Endodermal cell (in vitro differentiated cells): ENCODE results near the gene P2RY4. TPM values are rescaled to one million over a fixed set of nuclear protein-coding genes. Genes with fewer than 3 reads are reported as not detected.
"Not testable (repeated sequence)": the region's sequence is repeated elsewhere in the genome, so short reads cannot be mapped to it uniquely, and the experiment has no call there.

Experiments
- DNase-seq: peaks from one replicate; pipeline ENCODE4 v3.0.0-alpha.2; 2017
- H3K27ac ChIP-seq: 2 replicates; pipeline ENCODE4 v1.5.1; 2013; ENCODE audit warnings: mild to moderate bottlenecking, low read depth, low read length, moderate library complexity
- H3K27me3 ChIP-seq: 2 replicates; pipeline ENCODE4 v1.6.1; 2013; ENCODE audit warnings: mild to moderate bottlenecking, low read length, moderate library complexity; ENCODE audit not compliant: insufficient read depth, control insufficient read depth, poor library complexity, severe bottlenecking
- H3K36me3 ChIP-seq: 2 replicates; pipeline ENCODE4 v1.7.0; 2013; ENCODE audit warnings: mild to moderate bottlenecking, low read length, moderate library complexity; ENCODE audit not compliant: control insufficient read depth, insufficient read depth
- H3K4me1 ChIP-seq: one replicate; pipeline ENCODE4 v1.7.0; 2013; ENCODE audit warnings: low read length; ENCODE audit not compliant: control insufficient read depth, insufficient read depth
- H3K4me3 ChIP-seq: 2 replicates; pipeline ENCODE4 v1.5.1; 2013; ENCODE audit warnings: mild to moderate bottlenecking, low read length, moderate library complexity
- H3K9ac ChIP-seq: 2 replicates; pipeline ENCODE4 v1.6.1; 2013; ENCODE audit warnings: mild to moderate bottlenecking, low read length, moderate library complexity; ENCODE audit not compliant: poor library complexity, severe bottlenecking; ENCODE audit errors: extremely low read depth
- H3K9me3 ChIP-seq: 2 replicates; pipeline ENCODE4 v1.6.1; 2013; ENCODE audit warnings: mild to moderate bottlenecking, low read length, moderate library complexity; ENCODE audit not compliant: control insufficient read depth
- H3K27ac Mint-ChIP-seq: 2 replicates; pipeline ENCODE4 v1.8.0; 2020; ENCODE audit warnings: mixed read lengths
- H3K27me3 Mint-ChIP-seq: 2 replicates; pipeline ENCODE4 v1.8.0; 2021; ENCODE audit warnings: mild to moderate bottlenecking, mixed read lengths; ENCODE audit not compliant: insufficient read depth
- H3K36me3 Mint-ChIP-seq: 2 replicates; pipeline ENCODE4 v1.8.0; 2020; ENCODE audit warnings: low read depth, mixed read lengths
- H3K4me1 Mint-ChIP-seq: 2 replicates; pipeline ENCODE4 v1.8.0; 2020; ENCODE audit warnings: mixed read lengths
- H3K4me3 Mint-ChIP-seq: 2 replicates; pipeline ENCODE4 v1.8.0; 2020; ENCODE audit warnings: mild to moderate bottlenecking, moderate library complexity, mixed read lengths
- H3K9me3 Mint-ChIP-seq: 2 replicates; pipeline ENCODE4 v1.8.0; 2020; ENCODE audit warnings: mild to moderate bottlenecking, mixed read lengths
- CTCF ChIP-seq: fragments of 200-600 bp; sonication (generic); conservative IDR thresholded peaks from 2 replicates; pipeline ENCODE4 v1.5.0; 2021; ENCODE audit warnings: antibody characterized with exemption, mild to moderate bottlenecking
- WGBS, 2 experiments: methylation state at CpG; one replicate each; pipeline versions ENCODE4 v1.1.5 to v1.1.7; 2013; ENCODE audit warnings: missing lambda C conversion rate in 2 of 2, mixed read lengths in 1 of 2; ENCODE audit not compliant: insufficient coverage in 1 of 2, insufficient read length in 1 of 2; 5-methylcytosine and 5-hydroxymethylcytosine counted together
- total RNA-seq, 2 donors: library from RNA; stranded (reverse); fragmentation: NEBNext Ultra II Directional in 1 of 2; extraction: Animal tissue kit (Norgen Biotek cat#: 25700) in 1 of 2; gene quantifications; 2 replicates in 1 of 2; 3 replicates in 1 of 2; pipeline ENCODE4 v1.2.1, GENCODE V29; 2021

P2RY4 gene
- total RNA-seq, 2 donors from 2014 or later = 0.22 TPM

DNA sequence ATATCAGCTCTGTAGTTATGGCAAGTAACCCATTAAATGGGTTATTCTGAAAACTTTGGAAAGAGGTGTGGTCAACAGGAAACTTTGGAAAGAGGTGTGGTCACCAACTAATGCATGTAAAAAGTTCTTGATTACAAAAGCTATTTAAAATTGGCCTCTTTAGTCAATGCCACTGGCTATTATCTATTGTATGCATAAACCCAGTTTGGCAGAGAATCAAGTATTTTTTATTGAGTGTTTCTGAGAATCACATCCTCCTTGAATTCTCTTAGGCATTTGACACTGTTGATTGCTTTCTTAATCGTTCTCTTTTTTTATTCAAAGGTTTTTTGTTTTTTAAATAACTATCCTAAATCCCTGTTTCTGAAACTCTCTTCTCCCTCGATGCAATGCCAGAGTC, 7.5 kb downstream of the P2RY4 start:
- no peaks in the 10 kb centered on the region for H3K36me3 ChIP-seq
- H3K4me1 ChIP-seq = peaks cover 2% of the 10 kb centered on the region
- no peak overlapping the region for H3K4me3 ChIP-seq
- H3K9me3 ChIP-seq = no peaks in the 10 kb centered on the region
- Mint-ChIP-seq H3K27me3 (no peaks in the 10 kb centered on the region), H3K27ac (no peak overlapping the region), H3K4me3 (no peak overlapping the region), H3K36me3 (no peaks in the 10 kb centered on the region), H3K4me1 (peaks cover 25% of the 10 kb centered on the region), H3K9me3 (peaks cover 63% of the 10 kb centered on the region)
- no peaks in the 10 kb centered on the region for H3K27me3 ChIP-seq
- no peak overlapping the region for H3K9ac ChIP-seq
- DNase-seq = no peak
- H3K27ac ChIP-seq = no peak overlapping the region
- 89 to 100% methylated on average over 1 to 2 of the region's 2 CpGs for WGBS, 2 experiments
- TF ChIP-seq CTCF = no peak

GRCh38 chrX:70247252-70247651, 12.8 kb downstream of the P2RY4 start:
- Histone ChIP-seq H3K4me1 (no peaks in the 10 kb centered on the region), H3K9me3 (no peaks in the 10 kb centered on the region), H3K4me3 (no peak overlapping the region), H3K27ac (no peak overlapping the region), H3K27me3 (no peaks in the 10 kb centered on the region), H3K36me3 (no peaks in the 10 kb centered on the region), H3K9ac (no peak overlapping the region)
- Mint-ChIP-seq H3K4me1 (peaks cover 8% of the 10 kb centered on the region), H3K9me3 (peaks cover 50% of the 10 kb centered on the region), H3K27me3 (no peaks in the 10 kb centered on the region), H3K27ac (no peak overlapping the region), H3K4me3 (no peak overlapping the region), H3K36me3 (no peaks in the 10 kb centered on the region)
- no peak for DNase-seq
- no peak for TF ChIP-seq CTCF
- WGBS, 2 experiments = 86% methylated on average over 1 of the region's 2 CpGs; no CpG with 5 or more reads in 1 of the 2 experiments

- Mint-ChIP-seq H3K36me3 (no peaks in the 10 kb centered on the region), H3K4me1 (peaks cover 6% of the 10 kb centered on the region), H3K27me3 (no peaks in the 10 kb centered on the region), H3K4me3 (no peak overlapping the region), H3K9me3 (peaks cover 39% of the 10 kb centered on the region), H3K27ac (no peak overlapping the region)
- Histone ChIP-seq H3K27me3 (no peaks in the 10 kb centered on the region), H3K9ac (no peak overlapping the region), H3K36me3 (no peaks in the 10 kb centered on the region), H3K4me3 (no peak overlapping the region), H3K27ac (no peak overlapping the region), H3K4me1 (no peaks in the 10 kb centered on the region), H3K9me3 (no peaks in the 10 kb centered on the region)
- WGBS, 2 experiments = 94% methylated on average over 3 of the region's 6 CpGs; no CpG with 5 or more reads in 1 of the 2 experiments
- no peak for DNase-seq
- no peak for TF ChIP-seq CTCF
These were observed 15.1 kb downstream of the P2RY4 start for GRCh38 chrX:70244881-70245280.

GRCh38 chrX:70243601-70244000, 16.4 kb downstream of the P2RY4 start:
- WGBS, 2 experiments = 87% methylated on average over 4 of the region's 5 CpGs; no CpG with 5 or more reads in 1 of the 2 experiments
- H3K4me1 ChIP-seq, H3K36me3 ChIP-seq, H3K4me3 ChIP-seq, H3K27me3 Mint-ChIP-seq, H3K9me3 ChIP-seq, H3K36me3 Mint-ChIP-seq, H3K4me1 Mint-ChIP-seq, DNase-seq, H3K4me3 Mint-ChIP-seq, H3K9ac ChIP-seq, H3K27ac ChIP-seq, H3K27me3 ChIP-seq, H3K27ac Mint-ChIP-seq: not testable (repeated sequence)
- peaks cover 38% of the 10 kb centered on the region for H3K9me3 Mint-ChIP-seq
